HG03066 (cell line): Measurements from ENCODE around the gene UBE2U.
"Not testable (repeated sequence)": the region's sequence is repeated elsewhere in the genome, so short reads cannot be mapped to it uniquely, and the experiment has no call there.

Experiments
- ATAC-seq: cut with Tn5 transposase; IDR thresholded peaks from one replicate; pipeline ENCODE4 v1.9.1; 2021; ENCODE audit warnings: low read depth; ENCODE audit not compliant: unreplicated experiment

Gene UBE2U

GRCh38 chr1:64235910-64236309 lies 32.5 kb downstream of the UBE2U start:
- no peak for ATAC-seq

GRCh38 chr1:64236541-64236954 lies 33.1 kb downstream of the UBE2U start:
- no peak for ATAC-seq

GRCh38 chr1:64239519-64239918 lies 36.1 kb downstream of the UBE2U start:
- not testable (repeated sequence) for ATAC-seq

- no peak for ATAC-seq
Observed at GRCh38 chr1:64240206-64240605, 36.8 kb downstream of the UBE2U start.

GRCh38 chr1:64241069-64241468 lies 37.6 kb downstream of the UBE2U start:
- ATAC-seq: no peak

- ATAC-seq: no peak
Observed at GRCh38 chr1:64242895-64243756, 39.7 kb downstream of the UBE2U start.

GRCh38 chr1:64243757-64244080 lies 40.3 kb downstream of the UBE2U start:
- no peak for ATAC-seq

- ATAC-seq: no peak
Observed at GRCh38 chr1:64245495-64245894, 42.1 kb downstream of the UBE2U start.

- no peak for ATAC-seq
Observed at GRCh38 chr1:64246294-64246917, 43.0 kb downstream of the UBE2U start.

- ATAC-seq: no peak
Observed at GRCh38 chr1:64248065-64248464, 44.6 kb downstream of the UBE2U start.

- ATAC-seq: not testable (repeated sequence)
Observed at GRCh38 chr1:64250472-64250871, 47.0 kb downstream of the UBE2U start.

- ATAC-seq: no peak
Observed at GRCh38 chr1:64251971-64252370, 48.5 kb downstream of the UBE2U start.

GRCh38 chr1:64257233-64257632 lies 53.8 kb downstream of the UBE2U start:
- ATAC-seq: not testable (repeated sequence)

- ATAC-seq: not testable (repeated sequence)
Observed at GRCh38 chr1:64258444-64258843, 55.0 kb downstream of the UBE2U start.

- no peak for ATAC-seq
Observed at GRCh38 chr1:64263335-64263734, 59.9 kb downstream of the UBE2U start.

GRCh38 chr1:64263856-64264255 lies 60.4 kb downstream of the UBE2U start:
- no peak for ATAC-seq

GRCh38 chr1:64265141-64265540 lies 61.7 kb downstream of the UBE2U start:
- ATAC-seq: no peak

- no peak for ATAC-seq
Observed at GRCh38 chr1:64266991-64267390, 63.6 kb downstream of the UBE2U start.

GRCh38 chr1:64268653-64269557 lies 65.5 kb downstream of the UBE2U start:
- ATAC-seq: peak; percentile 70

- ATAC-seq: peak; percentile 5
Observed at GRCh38 chr1:64269558-64269884, 66.1 kb downstream of the UBE2U start.

- ATAC-seq: no peak
Observed at GRCh38 chr1:64280001-64280400, 76.6 kb downstream of the UBE2U start.
